Breast epithelium (tissue), 4 donors: ENCODE results near the gene SFTA2. TPM values are rescaled to one million over a fixed set of nuclear protein-coding genes. Genes with fewer than 3 reads are reported as not detected.
"Not testable (repeated sequence)": the region's sequence is repeated elsewhere in the genome, so short reads cannot be mapped to it uniquely, and the experiment has no call there.

ENCODE experiments used
- DNase-seq, 2 donors: peaks; one replicate each; pipeline ENCODE4 v3.0.0-alpha.2; 2019; ENCODE audit warnings: low spot score in 2 of 2
- H3K27ac ChIP-seq, 2 donors: fragments of 200-600 bp; sonication (generic) in 1 of 2; one replicate each; pipeline ENCODE4 v1.5.1; 2016 to 2019; ENCODE audit warnings: mild to moderate bottlenecking in 1 of 2
- H3K27me3 ChIP-seq, 2 donors: fragments of 200-600 bp; sonication (generic) in 1 of 2; one replicate each; pipeline versions ENCODE4 v1.5.1 to v1.6.0; 2017 to 2019; ENCODE audit warnings: control low read depth in 1 of 2, mild to moderate bottlenecking in 1 of 2
- H3K36me3 ChIP-seq: fragments of 200-600 bp; one replicate; pipeline ENCODE4 v1.5.1; 2019
- H3K4me1 ChIP-seq, 2 donors: fragments of 200-600 bp; sonication (generic); one replicate each; pipeline ENCODE4 v1.5.1; 2016 to 2019; ENCODE audit warnings: control low read depth in 1 of 2
- H3K4me3 ChIP-seq, 3 donors: fragments of 200-600 bp; sonication (generic); 1 replicate in 2 of 3; 2 replicates in 1 of 3; pipeline ENCODE4 v1.5.1; 2016 to 2019; ENCODE audit warnings: mild to moderate bottlenecking in 3 of 3, moderate library complexity in 2 of 3
- H3K9me3 ChIP-seq, 2 donors: fragments of 200-600 bp; sonication (generic) in 1 of 2; one replicate each; pipeline ENCODE4 v1.5.1; 2016 to 2019; ENCODE audit warnings: control low read depth in 1 of 2
- CTCF ChIP-seq, 3 donors: fragments of 450-650 bp; IDR thresholded peaks; one replicate each; pipeline ENCODE4 v1.5.1; 2016 to 2017; ENCODE audit warnings: antibody characterized with exemption in 3 of 3, mild to moderate bottlenecking in 3 of 3, moderate library complexity in 3 of 3
- POLR2A ChIP-seq: fragments of 450-650 bp; IDR thresholded peaks from one replicate; pipeline ENCODE4 v1.6.1; 2016; ENCODE audit warnings: antibody characterized with exemption, mild to moderate bottlenecking, moderate library complexity
- POLR2AphosphoS5 ChIP-seq, 3 donors: sonication (generic); formaldehyde crosslinking; IDR thresholded peaks; one replicate each; pipeline ENCODE4 v1.6.1; 2017; ENCODE audit warnings: antibody characterized with exemption in 3 of 3
- intact Hi-C: fragments of 100-400 bp; cut with DNase I; formaldehyde crosslinking; loops from one replicate; pipeline ENCODE4 v1.15.1; 2023; ENCODE audit warnings: low total_unique reads
- total RNA-seq, 3 donors: library from RNA; depleted of rRNA; stranded (reverse); fragments of >200 nt; gene quantifications; one replicate each; pipeline ENCODE4 v1.1.0, GENCODE V29; 2016

The SFTA2 gene
- total RNA-seq, 3 donors from 2014 or later = not detected

GRCh38 chr6:30913721-30914075, 18.3 kb downstream of the SFTA2 start:
- Histone ChIP-seq H3K9me3 (no peaks in the 10 kb centered on the region), H3K27ac (peak overlapping the region; percentile 93 to 96), H3K4me1 (peaks cover 3 to 16% of the 10 kb centered on the region in 2 donors), H3K4me3 (peak overlapping the region; percentile 51 to 77 (median 66)), H3K36me3 (no peaks in the 10 kb centered on the region), H3K27me3 (no peaks in the 10 kb centered on the region)
- intact Hi-C loops = loop anchor here (10.0 kb wide), 1 partner anchor 161 kb away; no protein-coding TSS in a partner anchor
- DNase-seq = no peak
- TF ChIP-seq POLR2A = no peak
- TF ChIP-seq POLR2AphosphoS5 (IDR thresholded peaks at IDR 0.05) = no peak
- TF ChIP-seq CTCF (IDR thresholded peaks at IDR 0.05) = no peak

- TF ChIP-seq CTCF (IDR thresholded peaks at IDR 0.05) (no peak), POLR2A (no peak), POLR2AphosphoS5 (IDR thresholded peaks at IDR 0.05) (no peak)
- H3K27me3 ChIP-seq = no peaks in the 10 kb centered on the region
- intact Hi-C loops = loop anchor here (10.0 kb wide), 1 partner anchor 162 kb away; no protein-coding TSS in a partner anchor
- H3K27ac ChIP-seq = peak overlapping the region; percentile 93 to 96
- no peaks in the 10 kb centered on the region for H3K9me3 ChIP-seq
- H3K4me3 ChIP-seq = peak overlapping the region in 1 of 3 donors; percentile 66
- peaks cover 3 to 19% of the 10 kb centered on the region in 2 donors for H3K4me1 ChIP-seq
- no peak for DNase-seq
- H3K36me3 ChIP-seq = no peaks in the 10 kb centered on the region
Observed at GRCh38 chr6:30912746-30913520, 19.0 kb downstream of the SFTA2 start.

DNA sequence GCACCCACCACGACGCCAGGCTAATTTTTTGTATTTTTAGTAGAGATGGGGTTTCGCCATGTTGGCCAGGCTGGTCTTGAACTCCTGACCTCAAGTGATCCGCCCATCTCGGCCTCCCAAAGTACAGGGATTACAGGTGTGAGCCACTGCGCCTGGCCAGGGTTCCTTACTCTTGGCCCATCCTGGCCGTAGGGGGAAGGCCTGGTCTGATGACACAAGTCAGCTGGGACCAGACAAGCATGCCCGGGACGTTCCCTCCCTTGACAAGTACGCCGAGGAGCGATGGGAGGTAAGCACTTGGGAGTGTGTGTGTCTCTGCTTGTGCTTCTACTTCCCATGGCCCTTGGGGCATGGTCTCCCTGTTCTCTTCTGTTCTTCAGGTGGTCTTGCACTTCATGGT, 21.5 kb downstream of the SFTA2 start:
- not testable (repeated sequence) for H3K27me3 ChIP-seq, H3K27ac ChIP-seq, DNase-seq, H3K9me3 ChIP-seq, H3K4me3 ChIP-seq, H3K36me3 ChIP-seq
- intact Hi-C loops = loop anchor here (10.0 kb wide), 1 partner anchor 164 kb away; no protein-coding TSS in a partner anchor
- peaks cover 3 to 15% of the 10 kb centered on the region in 2 donors for H3K4me1 ChIP-seq

DNA sequence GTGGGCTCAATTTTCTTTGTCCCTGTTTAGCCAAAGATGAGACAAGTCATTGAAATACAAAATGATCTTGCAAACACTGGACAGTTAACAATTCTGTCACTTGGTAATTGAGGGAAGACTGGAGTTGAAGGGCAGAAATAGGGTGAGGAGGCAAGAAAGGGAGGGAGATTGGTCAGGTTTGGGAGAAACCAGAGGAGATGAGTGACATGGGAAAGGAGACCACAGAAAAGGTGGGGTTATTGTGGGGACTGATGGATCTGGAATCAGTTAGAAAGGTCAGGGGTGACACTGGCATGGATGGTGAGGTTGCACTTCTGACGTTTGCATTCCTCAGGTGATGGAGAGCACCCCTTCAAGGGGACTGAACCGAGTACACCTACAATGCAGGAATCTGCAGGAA, 23.3 kb downstream of the SFTA2 start:
- no peak for DNase-seq
- peaks cover 3 to 7% of the 10 kb centered on the region in 2 donors for H3K4me1 ChIP-seq
- no peak overlapping the region for H3K27ac ChIP-seq
- intact Hi-C loops = no loop called here
- TF ChIP-seq CTCF (IDR thresholded peaks at IDR 0.05) (no peak), POLR2A (no peak), POLR2AphosphoS5 (IDR thresholded peaks at IDR 0.05) (no peak)
- peak overlapping the region; percentile 74 to 89 (median 83) for H3K4me3 ChIP-seq
- no peaks in the 10 kb centered on the region for H3K9me3 ChIP-seq
- no peaks in the 10 kb centered on the region for H3K36me3 ChIP-seq
- no peaks in the 10 kb centered on the region for H3K27me3 ChIP-seq

- no peaks in the 10 kb centered on the region for H3K9me3 ChIP-seq
Observed at GRCh38 chr6:30907758-30908591, 24.0 kb downstream of the SFTA2 start, which contains the start of gene GTF2H4. GTF2H4 (plus strand) TSS chr6:30908207.

GRCh38 chr6:30907290-30907757, 24.6 kb downstream of the SFTA2 start:
- H3K27ac ChIP-seq = peak overlapping the region; percentile 39 to 66
- peak overlapping the region; percentile 74 to 89 (median 83) for H3K4me3 ChIP-seq
- intact Hi-C loops, DNase-seq, H3K27me3 ChIP-seq, H3K36me3 ChIP-seq, H3K4me1 ChIP-seq, H3K9me3 ChIP-seq: not testable (repeated sequence)

More at GRCh38 chr6:30907758-30908591, 24.0 kb downstream of the SFTA2 start, which contains the start of gene GTF2H4:
- H3K36me3 ChIP-seq = no peaks in the 10 kb centered on the region
- no peaks in the 10 kb centered on the region for H3K27me3 ChIP-seq
- peak within 1 kb of the TSS; percentile 74 to 89 (median 83) for H3K4me3 ChIP-seq
- intact Hi-C loops = no loop called here
- peaks cover 0 to 7% of the 10 kb centered on the region in 2 donors for H3K4me1 ChIP-seq
- TF ChIP-seq POLR2A (no peak), POLR2AphosphoS5 (IDR thresholded peaks at IDR 0.05) (peak in 2 of 3 donors; percentile 60 to 63), CTCF (IDR thresholded peaks at IDR 0.05) (no peak)
- H3K27ac ChIP-seq = peak within 1 kb of the TSS; percentile 39 to 66
- DNase-seq = peak; percentile 92 to 95
